ENCODE results near the gene LEP. TPM values are rescaled to one million over a fixed set of nuclear protein-coding genes. Genes with fewer than 3 reads are reported as not detected.

Gene LEP
- total RNA-seq, 1 donor from 2014 or later, result not detected

- DNase-seq (ENCODE audit: low spot score), result no peak
- Mint-ChIP-seq H3K4me3 (no peak overlapping the region), H3K36me3 (ENCODE audit: low read depth) (peaks cover 25% of the 10 kb centered on the region), H3K9me3 (no peaks in the 10 kb centered on the region), H3K4me1 (ENCODE audit: low read depth) (no peaks in the 10 kb centered on the region), H3K27ac (no peak overlapping the region), H3K27me3 (ENCODE audit: insufficient read depth) (peaks cover 1% of the 10 kb centered on the region)
- intact Hi-C loops (cut with micrococcal nuclease), result no loop called here
Measured at GRCh38 chr7:128303643-128304042, 62.6 kb downstream of the LEP start.

DNA sequence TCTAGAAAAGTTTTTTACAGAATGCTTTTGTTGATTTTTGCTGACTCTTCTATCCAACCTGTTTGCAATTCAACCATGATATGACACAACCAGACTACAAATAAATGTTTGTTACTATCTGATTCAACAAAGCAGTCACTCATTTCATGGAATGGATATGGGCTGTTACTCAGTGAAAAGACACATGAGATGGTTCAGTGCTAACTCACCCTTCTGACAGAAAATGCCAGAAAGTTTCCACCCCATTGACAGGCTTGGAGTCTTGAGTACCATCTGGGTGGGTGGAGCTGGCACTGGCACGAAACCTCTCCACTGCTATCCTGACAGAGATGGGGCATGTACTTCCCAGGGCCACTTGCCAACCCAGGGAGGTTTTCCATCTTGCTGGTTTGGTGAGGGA lies 63.1 kb downstream of the LEP start:
- intact Hi-C loops (cut with micrococcal nuclease), result no loop called here
- Mint-ChIP-seq H3K4me1 (ENCODE audit: low read depth) (no peaks in the 10 kb centered on the region), H3K4me3 (no peak overlapping the region), H3K36me3 (ENCODE audit: low read depth) (peaks cover 28% of the 10 kb centered on the region), H3K9me3 (no peaks in the 10 kb centered on the region), H3K27ac (no peak overlapping the region), H3K27me3 (ENCODE audit: insufficient read depth) (peaks cover 1% of the 10 kb centered on the region)
- no peak for DNase-seq (ENCODE audit: low spot score)

DNA sequence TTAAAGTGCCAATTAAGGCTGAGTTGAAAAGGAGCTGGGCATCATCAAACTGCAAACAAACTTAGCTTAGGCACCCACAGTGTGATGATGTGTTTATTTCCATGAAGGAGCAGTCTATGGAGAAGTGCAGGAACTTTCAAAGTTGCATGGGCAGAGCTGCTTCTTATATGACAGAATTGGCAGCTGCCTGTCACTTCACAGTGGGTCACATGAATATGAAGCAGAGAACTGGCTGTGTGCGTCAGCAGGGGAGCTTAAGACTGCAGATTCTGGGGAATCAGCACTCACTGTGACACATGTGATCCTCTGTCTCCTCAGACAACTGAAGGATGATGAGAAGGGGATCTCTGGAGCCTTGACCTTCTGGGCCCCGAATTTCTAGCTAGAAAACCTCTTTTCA lies 66.0 kb downstream of the LEP start:
- Mint-ChIP-seq H3K27ac (no peak overlapping the region), H3K36me3 (ENCODE audit: low read depth) (peaks cover 37% of the 10 kb centered on the region), H3K9me3 (no peaks in the 10 kb centered on the region), H3K4me3 (no peak overlapping the region), H3K4me1 (ENCODE audit: low read depth) (no peaks in the 10 kb centered on the region), H3K27me3 (ENCODE audit: insufficient read depth) (no peaks in the 10 kb centered on the region)
- intact Hi-C loops (cut with micrococcal nuclease), result no loop called here
- DNase-seq (ENCODE audit: low spot score), result no peak

Other genes starting within 250 kb of the LEP start
- gene LRRC4, start 209.8 kb upstream of the LEP start, total RNA-seq, result 1.3 and 2.1 TPM in 2 replicates
- gene RBM28, start 102.6 kb downstream of the LEP start, total RNA-seq, result 77.0 and 80.1 TPM in 2 replicates
- gene PRRT4, start 120.4 kb downstream of the LEP start, total RNA-seq, result 0.10 and 0.21 TPM in 2 replicates
- gene IMPDH1, start 168.7 kb downstream of the LEP start, total RNA-seq, result 91.7 and 95.8 TPM in 2 replicates
- 53.7 and 56.9 TPM in 2 replicates for gene HILPDA, start 214.6 kb downstream of the LEP start, total RNA-seq
- gene METTL2B, start 235.5 kb downstream of the LEP start, total RNA-seq, result 63.0 and 64.9 TPM in 2 replicates